Stimulated activated CD8-positive, alpha-beta memory T cell treated with anti-CD3 and anti-CD28 coated beads, Interleukin-4, amount 100 ng/mL, for 1 hour (primary cell): ENCODE results near the gene IDH3B.
"Not testable (repeated sequence)": the region's sequence is repeated elsewhere in the genome, so short reads cannot be mapped to it uniquely, and the experiment has no call there.

Experiments used
- DNase-seq, 2 donors: peaks; one replicate each; pipeline ENCODE4 v3.0.0-alpha.2; 2020; ENCODE audit warnings: low read depth in 2 of 2, low spot score in 1 of 2

IDH3B gene

GRCh38 chr20:2695206-2695983 is 31.4 kb upstream of the IDH3B start:
- DNase-seq, result no peak

GRCh38 chr20:2694519-2694918 is 30.5 kb upstream of the IDH3B start:
- DNase-seq, result no peak

GRCh38 chr20:2694008-2694471 is 30.0 kb upstream of the IDH3B start:
- no peak for DNase-seq

DNA sequence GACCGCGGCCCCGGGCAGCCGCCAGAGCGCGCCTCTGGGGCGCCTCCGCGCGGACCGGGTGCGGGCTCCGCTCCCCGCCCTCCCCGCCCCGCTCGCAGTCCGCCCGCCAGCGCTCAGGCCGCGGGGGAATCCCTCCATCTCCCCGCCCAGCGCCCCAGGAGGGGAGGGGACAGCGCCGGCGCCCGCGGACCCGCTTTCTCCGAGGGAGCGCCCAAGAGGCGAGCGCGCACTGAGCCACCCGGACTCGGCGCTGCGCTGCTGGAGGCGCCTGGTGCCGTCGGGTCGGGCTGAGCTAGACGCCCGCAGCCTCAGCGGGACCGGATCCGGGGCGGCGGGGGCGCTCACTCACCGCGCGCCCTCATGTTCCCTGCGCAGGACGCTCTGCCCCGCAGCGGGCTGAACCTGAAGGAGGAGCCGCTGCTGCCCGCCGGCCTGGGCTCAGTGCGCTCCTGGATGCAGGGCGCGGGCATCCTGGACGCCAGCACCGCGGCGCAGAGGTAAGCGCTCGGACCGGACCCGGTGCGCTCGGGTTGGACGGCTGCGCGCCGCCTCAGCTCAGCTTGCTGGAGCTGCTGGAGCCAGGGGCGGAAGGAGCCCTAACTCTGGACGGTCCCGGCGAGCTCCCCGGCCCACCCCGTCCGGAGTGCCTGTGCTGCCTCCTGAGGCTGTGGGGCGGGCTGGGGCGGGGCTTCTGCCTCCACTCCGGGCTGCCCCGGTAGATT is 29.4 kb upstream of the IDH3B start:
- DNase-seq, result peak in 1 of 2 donors; percentile 17

DNA sequence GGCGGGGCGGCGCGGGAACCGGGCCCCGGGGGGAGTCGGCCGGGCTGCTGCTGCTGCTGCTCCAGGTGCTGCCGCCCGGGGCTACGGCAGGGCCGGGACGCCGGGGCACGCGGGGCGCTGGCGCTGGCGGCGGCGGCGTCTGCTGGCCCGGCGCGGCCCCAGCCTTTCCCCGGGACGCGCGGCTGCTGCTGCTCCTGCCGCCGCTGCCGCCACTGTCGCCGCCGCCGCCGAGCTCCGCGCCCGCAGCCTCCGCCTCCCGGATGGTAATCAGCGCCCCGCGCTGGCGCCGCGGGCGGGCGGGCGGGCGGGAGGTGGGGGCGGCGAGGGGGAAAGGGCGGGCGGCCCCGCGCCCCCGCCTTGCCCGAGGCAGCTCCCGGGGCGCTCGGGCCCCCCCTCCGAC is 28.9 kb upstream of the IDH3B start:
- no peak for DNase-seq

GRCh38 chr20:2692036-2692885 is 28.2 kb upstream of the IDH3B start, which contains the start of gene EBF4:
EBF4 (plus strand) TSS chr20:2692780; CDS start chr20:2693646, 866 bp downstream.
- DNase-seq, result no peak

DNA sequence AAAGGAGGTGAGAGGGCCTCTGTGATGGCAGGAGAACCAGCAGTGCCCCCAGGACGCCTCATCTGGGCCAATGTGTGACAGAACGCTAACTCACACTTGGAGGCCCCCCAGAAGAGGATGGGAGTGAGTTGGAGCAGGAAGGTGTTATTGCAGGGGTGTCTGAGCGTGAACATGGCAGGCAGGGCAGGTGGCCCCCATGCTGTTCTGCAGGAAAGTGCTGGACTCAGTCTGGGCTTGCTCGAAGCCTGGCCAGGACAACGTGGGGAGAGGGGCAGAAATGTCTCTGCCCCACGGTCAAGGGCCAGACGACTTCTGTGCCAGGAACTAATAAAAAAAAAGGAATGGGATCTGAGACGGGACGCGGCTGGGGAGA is 27.6 kb upstream of the IDH3B start:
- DNase-seq, result no peak

DNA sequence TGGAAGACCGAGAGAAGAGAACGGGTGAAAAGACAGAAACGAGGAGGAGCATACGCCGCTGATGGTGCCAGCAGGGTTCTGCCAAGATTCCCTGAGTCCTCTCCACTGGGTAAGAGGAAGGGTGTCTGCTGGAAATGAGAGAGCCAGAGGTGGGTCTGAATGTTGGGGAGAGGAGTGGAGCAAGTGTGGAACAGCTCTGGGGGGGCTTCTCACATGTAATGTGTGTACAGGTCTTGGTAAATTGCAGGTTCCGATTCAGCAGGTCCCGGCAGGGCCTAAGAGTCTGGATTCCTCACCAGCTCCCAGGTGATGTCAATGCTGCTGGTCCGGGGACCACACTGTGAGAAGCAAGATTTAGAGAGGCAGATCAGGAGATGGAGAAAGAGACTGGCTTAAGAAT is 27.1 kb upstream of the IDH3B start:
- no peak for DNase-seq

DNA sequence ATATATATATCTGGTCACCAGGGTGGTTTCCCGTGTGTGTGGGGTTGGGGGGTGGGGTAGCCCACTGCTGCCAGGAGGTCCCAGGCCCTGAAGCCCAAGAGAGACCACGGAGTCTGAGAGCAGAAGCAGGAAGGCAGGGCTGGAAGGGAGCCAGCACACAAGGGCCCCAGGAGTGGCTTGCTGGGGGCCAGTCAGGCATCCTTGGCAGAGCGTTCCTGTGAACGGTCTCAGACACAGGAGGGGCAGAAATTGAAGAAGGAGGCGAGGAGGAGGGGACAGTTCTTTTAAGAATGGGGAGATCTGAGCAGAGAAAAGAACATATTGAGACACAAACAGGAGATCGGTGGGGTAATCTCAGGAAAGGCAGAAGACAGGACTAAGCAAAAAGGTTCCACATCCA is 26.7 kb upstream of the IDH3B start:
- no peak for DNase-seq

GRCh38 chr20:2690213-2690612 is 26.2 kb upstream of the IDH3B start:
- no peak for DNase-seq

GRCh38 chr20:2688041-2688591 is 24.1 kb upstream of the IDH3B start:
- peak; percentile 54 to 62 for DNase-seq

- no peak for DNase-seq
Observed at GRCh38 chr20:2687514-2687913, 23.5 kb upstream of the IDH3B start.

DNA sequence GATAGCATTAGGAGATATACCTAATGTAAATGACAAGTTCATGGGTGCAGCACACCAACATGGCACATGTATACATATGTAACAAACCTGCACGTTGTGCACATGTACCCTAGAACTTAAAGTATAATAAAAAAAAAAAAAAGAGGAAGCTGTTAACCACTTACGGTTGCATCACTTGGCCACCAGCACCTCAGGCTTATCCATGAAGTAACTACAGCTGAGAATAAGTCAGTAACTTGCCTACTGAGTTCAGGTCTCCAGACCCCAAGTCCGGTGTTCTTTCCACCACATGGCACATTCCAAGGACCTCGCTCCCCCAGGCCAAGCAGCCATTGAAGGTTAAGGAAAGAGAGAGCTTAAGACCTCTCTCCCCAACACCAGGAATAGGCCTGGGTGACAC is 20.8 kb upstream of the IDH3B start:
- DNase-seq, result not testable (repeated sequence)

DNA sequence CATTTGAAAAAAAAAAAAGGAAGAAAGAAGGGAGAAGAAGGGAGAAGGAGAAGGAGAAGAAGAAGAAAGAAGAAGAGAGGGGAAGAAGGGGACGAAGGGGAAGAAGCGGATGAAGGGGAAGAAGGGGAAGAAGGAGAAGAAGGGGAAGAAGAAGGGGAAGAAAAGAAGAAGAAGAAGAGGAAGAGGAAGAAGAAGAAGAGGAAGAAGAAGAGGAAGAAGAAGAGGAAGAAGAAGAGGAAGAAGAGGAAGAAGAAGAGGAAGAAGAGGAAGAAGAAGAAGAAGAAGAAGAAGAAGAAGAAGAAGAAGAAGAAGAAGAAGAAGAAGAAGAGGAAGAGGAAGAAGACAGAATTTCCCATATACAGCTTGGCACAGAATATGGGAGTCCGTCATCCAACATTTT is 18.0 kb upstream of the IDH3B start:
- DNase-seq, result not testable (repeated sequence)

GRCh38 chr20:2680046-2680445 is 16.0 kb upstream of the IDH3B start:
- no peak for DNase-seq

- no peak for DNase-seq
Observed at GRCh38 chr20:2673453-2673852, 9.4 kb upstream of the IDH3B start.

GRCh38 chr20:2672446-2672845 is 8.4 kb upstream of the IDH3B start:
- no peak for DNase-seq

GRCh38 chr20:2671977-2672376 is 8.0 kb upstream of the IDH3B start:
- no peak for DNase-seq

DNA sequence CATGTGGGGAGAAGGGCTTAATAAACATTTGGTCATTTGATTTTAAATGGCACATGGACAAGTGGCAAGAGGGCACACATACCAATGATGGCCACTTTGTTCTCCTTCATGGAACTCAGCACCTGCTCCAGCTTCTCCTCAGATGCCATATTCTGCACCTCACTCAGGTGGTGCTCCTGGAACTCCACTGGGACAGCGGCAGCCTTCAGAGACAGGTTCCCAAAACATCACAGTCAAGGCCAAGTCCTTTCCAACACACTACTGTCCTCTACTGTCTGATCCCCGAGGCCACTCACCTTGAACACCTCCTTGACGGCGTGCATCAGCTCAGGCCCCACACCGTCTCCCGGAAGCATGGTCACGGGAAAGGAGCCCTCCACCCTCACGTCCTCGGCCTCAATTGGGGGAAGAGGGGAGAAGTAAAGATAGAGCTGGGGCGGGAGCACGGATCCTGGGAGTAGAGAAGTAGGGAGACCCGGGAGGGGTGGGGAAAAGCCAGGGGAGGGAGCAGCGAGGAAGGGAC is 591 bp downstream of the IDH3B start:
- DNase-seq, result no peak

DNA sequence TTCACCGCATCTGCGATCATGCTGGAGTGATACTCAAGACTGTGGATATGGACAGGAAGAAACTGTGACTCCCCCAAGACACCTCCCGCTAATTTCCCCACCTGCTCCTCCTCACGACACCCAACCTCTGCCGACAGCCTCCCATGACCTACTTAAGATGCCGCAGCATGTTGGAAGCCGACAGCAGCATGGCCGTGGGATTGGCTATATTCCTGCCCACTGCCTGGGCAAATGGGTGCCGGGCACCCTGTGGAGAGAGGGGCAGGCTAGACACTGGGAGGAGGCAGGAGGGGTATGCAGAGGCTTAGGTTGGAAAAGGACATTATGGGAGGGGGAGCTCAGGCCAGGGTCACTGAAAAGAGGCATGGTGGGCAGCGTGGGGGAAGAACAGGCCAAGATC is 4.5 kb downstream of the IDH3B start:
- DNase-seq, result no peak
